GM19324 (cell line): ENCODE data around the gene COL1A1.

Experiments used
- ATAC-seq: cut with Tn5 transposase; IDR thresholded peaks from one replicate; pipeline ENCODE4 v1.9.1; 2021; ENCODE audit warnings: mild to moderate bottlenecking, moderate library complexity; ENCODE audit not compliant: unreplicated experiment, low FRiP score

Gene COL1A1

GRCh38 chr17:50162466-50163254 lies 38.8 kb downstream of the COL1A1 start:
- no peak for ATAC-seq

GRCh38 chr17:50161911-50162288 lies 39.5 kb downstream of the COL1A1 start:
- no peak for ATAC-seq

- peak; percentile 87 for ATAC-seq
Measured at GRCh38 chr17:50161023-50161910, 40.2 kb downstream of the COL1A1 start.

- no peak for ATAC-seq
Measured at GRCh38 chr17:50157891-50158290, 43.5 kb downstream of the COL1A1 start.

GRCh38 chr17:50155115-50155819 lies 46.2 kb downstream of the COL1A1 start:
- ATAC-seq = no peak

GRCh38 chr17:50154604-50155003 lies 46.8 kb downstream of the COL1A1 start:
- ATAC-seq = peak; percentile 45

GRCh38 chr17:50153650-50154575 lies 47.5 kb downstream of the COL1A1 start:
- ATAC-seq = no peak

- no peak for ATAC-seq
Measured at GRCh38 chr17:50152736-50153135, 48.7 kb downstream of the COL1A1 start.

- no peak for ATAC-seq
Measured at GRCh38 chr17:50151937-50152547, 49.4 kb downstream of the COL1A1 start.

GRCh38 chr17:50151041-50151936 lies 50.1 kb downstream of the COL1A1 start:
- peak; percentile 34 for ATAC-seq

- ATAC-seq = peak; percentile 2
Measured at GRCh38 chr17:50150354-50151040, 50.9 kb downstream of the COL1A1 start, which contains the start of gene PPP1R9B. PPP1R9B (minus strand) TSS chr17:50150677; CDS start chr17:50150513, 164 bp downstream.

GRCh38 chr17:50149417-50150353 lies 51.7 kb downstream of the COL1A1 start:
- no peak for ATAC-seq

- ATAC-seq = no peak
Measured at GRCh38 chr17:50149091-50149416, 52.4 kb downstream of the COL1A1 start.

GRCh38 chr17:50148226-50149090 lies 53.0 kb downstream of the COL1A1 start:
- ATAC-seq = no peak

GRCh38 chr17:50147841-50148225 lies 53.6 kb downstream of the COL1A1 start:
- ATAC-seq = no peak
